NB4 (cell line): Measurements from ENCODE around the gene WLS.

ENCODE experiments used
- MAX ChIP-seq: IDR thresholded peaks from 2 replicates; pipeline ENCODE4 v1.6.1; 2011; ENCODE audit warnings: low read depth, low read length
- MYC ChIP-seq: IDR thresholded peaks from 2 replicates; pipeline ENCODE4 v1.6.1; 2011; ENCODE audit warnings: low read depth, low read length
- POLR2A ChIP-seq: IDR thresholded peaks from 2 replicates; pipeline ENCODE4 v1.6.1; 2011; ENCODE audit warnings: mild to moderate bottlenecking; ENCODE audit not compliant: insufficient read length; ENCODE audit errors: extremely low read depth
- TF ChIP-seq, protein P1 (sequence below): IDR thresholded peaks from one replicate; pipeline ENCODE4 v1.5.1; 2012; ENCODE audit warnings: low read depth, low read length

DNA sequence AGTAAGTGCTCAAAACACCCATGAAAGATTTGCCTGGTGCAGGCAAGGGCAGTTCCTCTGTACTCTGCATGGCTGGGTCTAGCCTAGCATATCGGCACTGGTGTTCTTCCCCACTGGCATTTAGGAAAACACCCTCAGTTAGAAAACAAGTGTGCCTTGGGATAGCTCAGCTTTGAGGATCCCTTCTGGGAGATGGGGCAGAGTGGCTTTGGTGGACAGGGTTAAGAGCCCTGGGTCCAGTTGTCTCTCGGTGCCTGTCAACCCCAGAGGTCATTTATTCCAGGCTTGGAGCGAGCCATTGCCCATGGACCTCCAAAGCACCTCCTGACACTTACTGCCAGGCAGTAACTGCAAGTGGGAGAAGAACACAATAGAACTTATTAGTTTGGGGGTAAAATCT is 101.1 kb downstream of the WLS start:
- TF ChIP-seq, protein P1, sequence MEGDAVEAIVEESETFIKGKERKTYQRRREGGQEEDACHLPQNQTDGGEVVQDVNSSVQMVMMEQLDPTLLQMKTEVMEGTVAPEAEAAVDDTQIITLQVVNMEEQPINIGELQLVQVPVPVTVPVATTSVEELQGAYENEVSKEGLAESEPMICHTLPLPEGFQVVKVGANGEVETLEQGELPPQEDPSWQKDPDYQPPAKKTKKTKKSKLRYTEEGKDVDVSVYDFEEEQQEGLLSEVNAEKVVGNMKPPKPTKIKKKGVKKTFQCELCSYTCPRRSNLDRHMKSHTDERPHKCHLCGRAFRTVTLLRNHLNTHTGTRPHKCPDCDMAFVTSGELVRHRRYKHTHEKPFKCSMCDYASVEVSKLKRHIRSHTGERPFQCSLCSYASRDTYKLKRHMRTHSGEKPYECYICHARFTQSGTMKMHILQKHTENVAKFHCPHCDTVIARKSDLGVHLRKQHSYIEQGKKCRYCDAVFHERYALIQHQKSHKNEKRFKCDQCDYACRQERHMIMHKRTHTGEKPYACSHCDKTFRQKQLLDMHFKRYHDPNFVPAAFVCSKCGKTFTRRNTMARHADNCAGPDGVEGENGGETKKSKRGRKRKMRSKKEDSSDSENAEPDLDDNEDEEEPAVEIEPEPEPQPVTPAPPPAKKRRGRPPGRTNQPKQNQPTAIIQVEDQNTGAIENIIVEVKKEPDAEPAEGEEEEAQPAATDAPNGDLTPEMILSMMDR: no peak
- TF ChIP-seq POLR2A (no peak), MYC (no peak), MAX (no peak)
